ENCODE results near the gene C9orf152. TPM values are rescaled to one million over a fixed set of nuclear protein-coding genes. Genes with fewer than 3 reads are reported as not detected.
A peak's percentile ranks its signal among the peaks of the same experiment; 100 is the strongest.

Gene C9orf152
- total and polyA plus RNA-seq, 2 of the 13 experiments (the other 11 are each of a cell fraction or from before 2014, with no cell fraction given): 0.24 to 0.48 TPM

DNA sequence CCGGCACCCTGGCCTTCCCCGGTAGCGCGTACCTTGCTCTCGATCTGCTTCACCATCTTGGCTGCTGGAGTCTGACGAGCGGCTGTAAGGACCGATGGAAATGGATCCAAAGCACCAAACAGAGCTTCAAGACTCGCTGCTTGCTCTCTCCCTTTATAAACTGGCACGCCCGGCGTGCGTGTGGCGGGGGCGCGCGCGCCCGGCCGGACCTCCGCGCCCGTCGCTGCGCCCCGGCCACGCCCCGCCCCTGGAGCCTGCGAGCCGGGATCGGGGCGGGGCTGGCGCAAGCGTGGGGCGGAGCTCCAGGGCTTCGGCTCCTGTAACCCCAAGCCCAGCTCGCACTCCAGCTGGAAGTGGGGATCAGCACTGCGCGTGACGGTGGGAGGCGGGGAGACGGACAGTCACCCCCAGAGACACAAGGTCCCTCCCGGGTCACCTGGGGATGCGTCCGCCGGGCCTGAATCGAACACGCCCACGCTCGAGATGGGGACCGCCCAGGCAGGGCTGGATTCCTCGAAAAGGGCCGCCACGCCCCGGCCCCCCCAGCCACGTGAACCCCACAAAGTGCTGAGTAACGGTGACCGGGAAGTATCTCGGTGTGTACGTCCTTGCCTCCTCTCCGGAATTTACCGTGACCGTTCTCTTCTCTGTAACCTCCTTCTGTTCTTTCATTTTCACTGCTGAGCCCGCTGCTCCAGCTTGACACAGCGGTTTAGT, 48.6 kb upstream of the C9orf152 start, which contains the start of gene TXN (continued):
- TF ChIP-seq, protein P1, sequence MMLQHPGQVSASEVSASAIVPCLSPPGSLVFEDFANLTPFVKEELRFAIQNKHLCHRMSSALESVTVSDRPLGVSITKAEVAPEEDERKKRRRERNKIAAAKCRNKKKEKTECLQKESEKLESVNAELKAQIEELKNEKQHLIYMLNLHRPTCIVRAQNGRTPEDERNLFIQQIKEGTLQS (CRISPR knock-in tag; IDR thresholded peaks at IDR 0.05): 0 out of 2 replicates have a peak, but pooled peaks have one; percentile 7
- TF ChIP-seq ZNF34 (CRISPR knock-in tag; IDR thresholded peaks at IDR 0.05; ENCODE audit: borderline replicate concordance): no peak
- no peak for TF ChIP-seq AFF4 (CRISPR knock-in tag; IDR thresholded peaks at IDR 0.05)
- no peak for TF ChIP-seq NCOA5 (CRISPR knock-in tag; IDR thresholded peaks at IDR 0.05)
- no peak for TF ChIP-seq NR3C1 (CRISPR knock-in tag; IDR thresholded peaks at IDR 0.05)
- no peak for TF ChIP-seq ZNF766 (CRISPR knock-in tag; IDR thresholded peaks at IDR 0.05; ENCODE audit: borderline replicate concordance)
- TF ChIP-seq TBP (CRISPR knock-in tag; IDR thresholded peaks at IDR 0.05): no peak
- no peak for TF ChIP-seq ZNF564 (CRISPR knock-in tag; IDR thresholded peaks at IDR 0.05)
- no peak for TF ChIP-seq IKZF5 (CRISPR knock-in tag; IDR thresholded peaks at IDR 0.05)
- TF ChIP-seq HDAC2 (CRISPR knock-in tag; IDR thresholded peaks at IDR 0.05): no peak
- no peak; the same call in none of the 2 replicates for TF ChIP-seq GABPB1 (CRISPR knock-in tag; IDR thresholded peaks at IDR 0.05)
- no peak for TF ChIP-seq RCOR2 (CRISPR knock-in tag; IDR thresholded peaks at IDR 0.05)
- TF ChIP-seq SOX5 (CRISPR knock-in tag; IDR thresholded peaks at IDR 0.05; ENCODE audit: borderline replicate concordance): no peak
- TF ChIP-seq ZNF572 (CRISPR knock-in tag; IDR thresholded peaks at IDR 0.05): no peak
- TF ChIP-seq JUND (CRISPR knock-in tag; IDR thresholded peaks at IDR 0.05): no peak
- no peak for TF ChIP-seq ZMYM3 (CRISPR knock-in tag; IDR thresholded peaks at IDR 0.05)
- no peak for TF ChIP-seq AKAP8 (CRISPR knock-in tag; IDR thresholded peaks at IDR 0.05)
- no peak for TF ChIP-seq FOXA1 (IDR thresholded peaks at IDR 0.05)
- TF ChIP-seq FOXA1 (CRISPR knock-in tag; IDR thresholded peaks at IDR 0.05): no peak
- TF ChIP-seq HNRNPL (IDR thresholded peaks at IDR 0.05; ENCODE audit: low read depth, low read length): no peak
- peak; percentile 85 for TF ChIP-seq MYC (CRISPR knock-in tag; IDR thresholded peaks at IDR 0.05; ENCODE audit: borderline replicate concordance)
- no peak for TF ChIP-seq GABPA (IDR thresholded peaks at IDR 0.05; ENCODE audit: low read depth, low read length)
- no peak for TF ChIP-seq GABPA (CRISPR knock-in tag; IDR thresholded peaks at IDR 0.05; ENCODE audit: low read depth)
- 0 out of 2 replicates have a peak, but pooled peaks have one; percentile 56 for TF ChIP-seq ZBTB44 (CRISPR knock-in tag; IDR thresholded peaks at IDR 0.05)
- peak; percentile 69 for TF ChIP-seq SALL1 (CRISPR knock-in tag; IDR thresholded peaks at IDR 0.05)
- no peak; the same call in 1 of the 2 replicates for TF ChIP-seq EED (CRISPR knock-in tag; IDR thresholded peaks at IDR 0.05)
- TF ChIP-seq ZFP36 (IDR thresholded peaks at IDR 0.05; ENCODE audit: borderline replicate concordance, low read depth, low read length, partially characterized antibody): no peak

Measured in HepG2 (cell line).